Esophagus squamous epithelium (tissue), 4 donors: Measurements from ENCODE around the gene MTM1.

Source experiments
- POLR2A ChIP-seq, 4 donors: fragments of 450-650 bp; IDR thresholded peaks; one replicate each; pipeline ENCODE4 v1.6.1; 2017; ENCODE audit warnings: antibody characterized with exemption in 4 of 4, mild to moderate bottlenecking in 4 of 4, moderate library complexity in 3 of 4
- TF ChIP-seq, protein P1 (sequence below), 6 experiments: fragments of 450-650 bp in 4 of 6; fragments of 200-600 bp in 2 of 6; sonication (generic) in 2 of 6; IDR thresholded peaks; one replicate each; pipeline ENCODE4 v1.5.1; 2016 to 2019; ENCODE audit warnings: antibody characterized with exemption in 6 of 6, mild to moderate bottlenecking in 4 of 6, moderate library complexity in 4 of 6

GRCh38 chrX:150643958-150644357 lies 75.5 kb downstream of the MTM1 start:
- TF ChIP-seq, protein P1, sequence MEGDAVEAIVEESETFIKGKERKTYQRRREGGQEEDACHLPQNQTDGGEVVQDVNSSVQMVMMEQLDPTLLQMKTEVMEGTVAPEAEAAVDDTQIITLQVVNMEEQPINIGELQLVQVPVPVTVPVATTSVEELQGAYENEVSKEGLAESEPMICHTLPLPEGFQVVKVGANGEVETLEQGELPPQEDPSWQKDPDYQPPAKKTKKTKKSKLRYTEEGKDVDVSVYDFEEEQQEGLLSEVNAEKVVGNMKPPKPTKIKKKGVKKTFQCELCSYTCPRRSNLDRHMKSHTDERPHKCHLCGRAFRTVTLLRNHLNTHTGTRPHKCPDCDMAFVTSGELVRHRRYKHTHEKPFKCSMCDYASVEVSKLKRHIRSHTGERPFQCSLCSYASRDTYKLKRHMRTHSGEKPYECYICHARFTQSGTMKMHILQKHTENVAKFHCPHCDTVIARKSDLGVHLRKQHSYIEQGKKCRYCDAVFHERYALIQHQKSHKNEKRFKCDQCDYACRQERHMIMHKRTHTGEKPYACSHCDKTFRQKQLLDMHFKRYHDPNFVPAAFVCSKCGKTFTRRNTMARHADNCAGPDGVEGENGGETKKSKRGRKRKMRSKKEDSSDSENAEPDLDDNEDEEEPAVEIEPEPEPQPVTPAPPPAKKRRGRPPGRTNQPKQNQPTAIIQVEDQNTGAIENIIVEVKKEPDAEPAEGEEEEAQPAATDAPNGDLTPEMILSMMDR (IDR thresholded peaks at IDR 0.05): no peak
- no peak for TF ChIP-seq POLR2A (IDR thresholded peaks at IDR 0.05)
